M059J (cell line): ENCODE data around the gene M1AP. TPM values are rescaled to one million over a fixed set of nuclear protein-coding genes. Genes with fewer than 3 reads are reported as not detected.
"Not testable (repeated sequence)": the region's sequence is repeated elsewhere in the genome, so short reads cannot be mapped to it uniquely, and the experiment has no call there.

Source experiments
- DNase-seq: peaks from one replicate; pipeline ENCODE4 v3.0.0-alpha.2; 2012; ENCODE audit warnings: low read depth
- total RNA-seq: library from RNA; depleted of rRNA; stranded (reverse); fragments of >200 nt; shearing (Covaris generic); gene quantifications from 2 replicates; pipeline ENCODE4 v1.2.3, GENCODE V29; 2014

M1AP gene
- total RNA-seq, 1 experiment from 2014 or later = not detected

- peak; percentile 88 for DNase-seq
Observed at GRCh38 chr2:74566754-74567085, 81.4 kb downstream of the M1AP start.

- DNase-seq = no peak
Observed at GRCh38 chr2:74566076-74566753, 81.9 kb downstream of the M1AP start.

- peak; percentile 95 for DNase-seq
Observed at GRCh38 chr2:74564222-74564621, 83.9 kb downstream of the M1AP start.

- DNase-seq = no peak
Observed at GRCh38 chr2:74562126-74562775, 85.9 kb downstream of the M1AP start.

GRCh38 chr2:74561022-74561421, 87.1 kb downstream of the M1AP start:
- not testable (repeated sequence) for DNase-seq

- DNase-seq = peak; percentile 81
Observed at GRCh38 chr2:74560591-74560990, 87.5 kb downstream of the M1AP start.

- no peak for DNase-seq
Observed at GRCh38 chr2:74559912-74560311, 88.2 kb downstream of the M1AP start.

- DNase-seq = no peak
Observed at GRCh38 chr2:74558284-74559230, 89.6 kb downstream of the M1AP start.

- no peak for DNase-seq
Observed at GRCh38 chr2:74556831-74557370, 91.2 kb downstream of the M1AP start.

GRCh38 chr2:74556159-74556558, 92.0 kb downstream of the M1AP start:
- no peak for DNase-seq

GRCh38 chr2:74555610-74556103, 92.5 kb downstream of the M1AP start:
- no peak for DNase-seq

GRCh38 chr2:74554820-74555531, 93.2 kb downstream of the M1AP start:
- DNase-seq = no peak

- DNase-seq = peak; percentile 90
Observed at GRCh38 chr2:74553892-74554819, 94.0 kb downstream of the M1AP start, which contains the start of the genes DOK1 and LOXL3. DOK1 (plus strand) TSS chr2:74554720; CDS start chr2:74554755, 35 bp downstream. LOXL3 (minus strand) TSS chr2:74553942; CDS start chr2:74552634, 1,308 bp downstream.

- peak; percentile 57 for DNase-seq
Observed at GRCh38 chr2:74552914-74553811, 95.0 kb downstream of the M1AP start.

- DNase-seq = no peak
Observed at GRCh38 chr2:74551942-74552913, 95.9 kb downstream of the M1AP start.

GRCh38 chr2:74551530-74551929, 96.6 kb downstream of the M1AP start:
- DNase-seq = no peak

- no peak for DNase-seq
Observed at GRCh38 chr2:74550231-74550630, 97.9 kb downstream of the M1AP start.
